Stimulated activated CD4-positive, alpha-beta T cell treated with anti-CD3 and anti-CD28 coated beads, Interleukin-12 subunit alpha, Interleukin-12 subunit beta, amount 100 ng/mL, for 48 hours (primary cell): Measurements from ENCODE around the gene ACAD9.
"Not testable (repeated sequence)": the region's sequence is repeated elsewhere in the genome, so short reads cannot be mapped to it uniquely, and the experiment has no call there.

Source experiments
- DNase-seq, 3 donors: peaks; one replicate each; pipeline ENCODE4 v3.0.0-alpha.2; 2020; ENCODE audit warnings: low read depth in 2 of 3, low spot score in 1 of 3

The ACAD9 gene

DNA sequence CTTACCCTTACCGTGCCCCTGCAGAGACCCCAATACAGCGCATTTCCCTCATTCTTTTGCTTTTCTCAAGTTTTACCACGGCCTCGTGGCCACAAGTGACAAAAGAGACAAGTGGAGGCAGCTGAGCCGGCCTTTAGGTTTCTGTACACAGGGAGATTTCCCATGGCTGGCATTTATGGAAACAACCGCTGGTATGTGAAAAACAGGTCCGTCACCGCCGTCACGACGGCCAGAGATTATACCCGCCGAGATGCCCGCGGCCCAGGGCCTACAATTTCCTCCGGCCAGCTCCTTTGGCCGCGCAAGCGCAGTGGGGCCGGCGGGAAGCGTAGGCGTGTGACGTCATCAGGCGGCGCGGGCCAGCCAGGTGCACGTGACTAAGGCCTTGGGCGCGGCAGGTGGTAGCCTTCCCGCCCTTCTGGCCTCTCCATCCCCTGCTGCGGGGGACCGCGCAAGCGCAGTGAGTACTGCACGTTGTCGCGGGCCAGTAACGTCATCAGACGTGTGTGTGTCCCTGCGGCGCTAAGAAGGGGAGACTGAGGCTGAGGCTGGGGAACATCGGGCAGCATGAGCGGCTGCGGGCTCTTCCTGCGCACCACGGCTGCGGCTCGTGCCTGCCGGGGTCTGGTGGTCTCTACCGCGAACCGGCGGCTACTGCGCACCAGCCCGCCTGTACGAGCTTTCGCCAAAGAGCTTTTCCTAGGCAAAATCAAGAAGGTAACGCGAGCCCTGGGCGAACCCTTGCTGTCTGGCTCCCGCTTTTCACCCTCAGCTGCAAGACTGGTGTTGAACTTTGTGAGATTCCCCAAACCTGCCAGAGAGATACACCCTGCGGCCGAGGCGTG lies at the start of gene ACAD9:
ACAD9 (plus strand) TSS at position 496 of the 845 bp plus-strand sequence; CDS start at position 568, 72 bp downstream.
- DNase-seq = peak; percentile 95 to 98 (median 96)

DNA sequence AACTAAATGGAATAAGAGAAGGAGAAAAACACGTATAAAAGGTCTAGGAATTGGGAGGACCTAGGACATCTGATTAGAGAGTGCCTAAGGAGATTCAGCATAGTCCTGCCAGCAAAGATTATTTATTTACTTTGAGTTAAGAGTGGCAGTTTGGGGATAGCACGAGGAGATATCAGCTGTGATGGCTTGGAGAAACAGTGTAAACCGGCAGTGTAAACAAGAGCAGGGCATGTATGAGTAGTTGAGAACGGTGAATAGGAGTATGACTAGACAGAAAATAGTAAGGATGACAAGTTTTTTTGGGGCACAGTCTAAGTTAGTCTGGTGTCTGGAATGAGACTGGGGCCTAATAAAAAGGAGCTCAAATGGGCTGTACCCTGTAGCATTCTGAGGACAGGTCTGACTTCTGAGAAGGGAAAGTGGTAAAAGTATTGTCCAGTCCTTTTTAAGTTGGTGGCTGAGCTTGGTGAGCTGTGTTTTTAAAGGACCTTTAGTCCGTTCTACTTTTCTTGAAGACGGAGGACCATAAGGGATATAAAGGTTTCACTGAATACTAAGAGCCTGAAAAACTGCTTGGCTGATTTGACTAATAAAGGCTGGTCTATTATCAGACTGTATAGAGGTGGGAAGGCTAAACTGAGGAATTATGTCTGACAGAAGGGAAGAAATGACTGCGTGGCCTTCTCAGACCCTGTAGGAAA lies 49.3 kb upstream of the ACAD9 start:
- not testable (repeated sequence) for DNase-seq

GRCh38 chr3:128830762-128831161 lies 48.7 kb upstream of the ACAD9 start:
- not testable (repeated sequence) for DNase-seq

DNA sequence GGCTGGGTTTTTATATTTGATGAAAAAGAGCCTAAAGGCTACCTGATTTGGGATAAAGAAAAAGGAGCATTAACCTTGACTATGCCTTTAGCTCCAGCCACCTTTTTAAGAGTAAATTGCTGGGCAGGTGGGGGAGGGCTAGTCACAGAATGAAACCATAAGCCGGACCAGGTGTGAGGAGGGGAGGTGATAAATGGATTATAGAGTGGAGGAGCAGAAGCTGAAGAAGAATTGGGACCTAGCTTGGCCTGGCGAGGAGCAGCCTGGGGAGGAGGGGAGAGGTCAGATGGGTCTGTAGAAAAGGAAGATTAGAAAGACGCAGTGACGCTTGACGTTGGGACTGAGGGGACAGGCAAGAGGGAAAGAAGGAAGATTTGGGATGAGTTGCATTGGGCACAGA lies 46.4 kb upstream of the ACAD9 start:
- DNase-seq = not testable (repeated sequence)

GRCh38 chr3:128835096-128835495 lies 44.3 kb upstream of the ACAD9 start:
- no peak for DNase-seq

- no peak for DNase-seq
These were observed 37.2 kb upstream of the ACAD9 start for GRCh38 chr3:128841926-128842920.

- DNase-seq = no peak
These were observed 34.9 kb upstream of the ACAD9 start for GRCh38 chr3:128844502-128844901.

GRCh38 chr3:128845119-128845777 lies 34.2 kb upstream of the ACAD9 start:
- DNase-seq = no peak

DNA sequence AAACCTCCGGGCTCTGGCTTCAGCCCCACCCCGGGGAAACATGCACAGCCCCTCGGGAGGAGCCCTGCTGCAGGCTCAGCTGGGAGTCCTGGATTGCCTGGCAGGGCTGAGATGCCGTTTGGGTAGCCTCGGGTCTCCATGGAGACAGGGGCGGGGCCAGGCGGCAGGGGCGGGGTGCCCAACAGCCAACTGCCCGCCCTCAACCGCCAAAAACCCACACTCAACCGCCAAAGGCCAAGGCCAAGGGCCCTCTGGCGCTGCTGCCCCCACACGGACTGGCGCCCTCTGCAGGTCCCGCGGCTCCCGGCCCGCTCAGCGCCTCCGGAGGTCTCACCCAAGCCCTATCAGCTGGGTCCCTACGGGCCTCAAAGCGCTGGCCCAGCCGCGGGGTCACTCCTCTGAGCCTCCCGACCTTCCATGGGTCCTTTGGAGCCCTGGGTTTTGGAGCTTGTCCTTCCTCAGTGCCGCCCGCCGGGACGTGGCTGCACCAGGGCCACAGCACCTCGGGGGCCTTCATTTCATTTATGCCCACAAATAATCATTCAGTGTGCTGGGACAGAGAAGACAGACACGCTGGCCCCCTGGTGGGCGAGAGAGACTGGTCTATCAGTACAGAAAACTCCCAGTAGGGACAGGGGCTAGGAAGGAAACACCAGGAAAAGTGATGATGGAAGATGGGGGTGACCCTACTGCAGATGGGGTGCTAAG lies 33.5 kb upstream of the ACAD9 start:
- DNase-seq = peak; percentile 73 to 85 (median 83)

- peak in 2 of 3 donors; percentile 5 to 12 for DNase-seq
These were observed 32.9 kb upstream of the ACAD9 start for GRCh38 chr3:128846486-128846891.

- no peak for DNase-seq
These were observed 31.6 kb upstream of the ACAD9 start for GRCh38 chr3:128847666-128848370.

DNA sequence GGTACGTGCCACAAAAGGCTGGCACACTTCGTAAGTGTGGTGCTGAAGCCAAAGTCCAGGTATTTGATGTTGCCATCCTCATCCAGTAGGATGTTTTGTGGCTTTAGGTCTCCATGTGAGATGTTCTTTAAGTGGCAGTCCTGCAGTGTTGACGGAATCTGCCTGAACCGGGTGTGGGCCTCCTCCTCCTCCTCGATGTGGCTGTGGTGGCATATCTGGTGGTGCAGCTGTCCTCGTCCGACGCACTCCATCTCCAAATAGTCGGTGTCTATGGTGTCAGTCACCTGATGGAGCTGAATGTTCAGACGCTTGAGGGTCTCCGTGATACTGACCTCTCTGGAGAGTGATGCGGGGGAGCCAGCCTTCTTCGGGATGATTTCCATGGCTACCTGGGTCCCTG lies 30.5 kb upstream of the ACAD9 start:
- no peak for DNase-seq

- no peak for DNase-seq
These were observed 29.4 kb upstream of the ACAD9 start for GRCh38 chr3:128849911-128850455.

DNA sequence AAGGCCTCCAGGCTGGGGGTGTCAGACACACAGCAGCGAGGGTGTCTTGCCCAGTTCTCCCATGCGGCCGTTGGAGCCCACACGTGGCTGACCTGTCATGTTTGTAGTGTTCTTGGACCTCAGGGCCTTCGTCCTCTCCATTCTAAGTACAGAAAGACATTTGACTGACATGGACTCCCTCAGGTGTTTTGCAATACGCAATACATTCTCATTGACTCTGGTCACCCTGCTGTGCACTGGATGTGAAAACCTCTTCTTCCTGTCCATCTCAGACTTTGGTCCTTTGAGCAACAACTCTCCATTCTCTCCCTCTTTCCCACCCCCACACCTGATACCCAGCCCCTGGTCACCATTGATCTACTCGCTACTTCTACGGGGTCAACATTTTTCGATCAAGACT lies 28.9 kb upstream of the ACAD9 start:
- no peak for DNase-seq

DNA sequence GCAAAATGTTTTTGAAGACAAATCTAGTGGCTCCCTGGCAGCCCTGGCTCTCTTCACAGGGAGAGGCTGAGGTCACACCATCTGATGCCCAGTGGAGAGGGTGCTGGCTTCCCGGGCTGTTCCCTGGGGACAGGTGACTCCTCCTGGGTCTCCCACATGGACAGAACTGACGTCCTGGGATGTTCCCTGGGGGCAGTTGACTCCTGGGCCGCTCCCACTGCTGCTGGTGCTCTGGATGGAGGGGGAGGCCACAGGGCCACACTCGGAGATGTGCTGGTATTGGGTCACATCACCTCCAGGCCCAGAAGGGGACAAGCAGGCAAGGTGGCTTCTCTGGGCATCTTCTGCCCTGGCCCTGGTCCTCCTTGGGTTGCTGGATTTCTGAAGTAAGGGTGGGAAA lies 27.8 kb upstream of the ACAD9 start:
- no peak for DNase-seq

DNA sequence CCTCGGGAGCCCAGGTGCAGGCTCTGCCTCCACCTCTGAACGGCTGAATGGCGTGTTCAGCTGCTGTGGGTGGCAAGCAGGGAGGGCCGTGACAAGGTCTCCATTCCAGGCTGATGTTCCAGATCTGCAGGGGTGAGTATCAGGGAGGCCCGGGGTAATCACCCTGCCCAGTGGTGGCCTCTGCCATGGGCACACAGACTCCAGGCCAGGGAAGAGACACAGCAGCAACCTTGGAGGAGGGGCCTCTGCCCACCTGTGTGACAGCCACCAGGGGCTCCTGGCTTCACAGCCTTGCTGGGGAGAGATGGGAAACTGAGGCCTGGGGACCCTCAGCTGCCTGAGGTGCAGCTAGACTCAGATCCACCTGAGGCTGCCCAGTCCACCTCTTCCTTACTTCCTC lies 25.6 kb upstream of the ACAD9 start:
- DNase-seq = no peak

DNA sequence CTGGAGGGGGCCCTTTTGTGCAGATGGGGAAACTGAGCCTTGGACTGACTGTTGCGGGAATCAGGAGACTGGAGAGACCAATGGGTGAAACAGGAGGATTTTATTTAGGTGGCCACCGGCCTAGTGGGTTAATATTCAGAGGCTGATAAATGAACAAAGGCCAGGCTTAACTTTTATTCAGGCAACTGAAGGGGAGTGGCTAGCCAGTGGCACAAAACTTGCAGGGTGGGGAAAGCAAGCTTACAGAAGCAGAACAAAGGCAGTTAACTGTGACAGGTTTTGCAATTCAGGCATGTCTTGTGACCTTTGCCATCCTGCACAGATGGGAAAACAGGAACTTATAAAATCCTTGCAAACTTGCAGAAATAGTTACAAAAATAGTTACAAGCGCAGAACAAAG lies 24.9 kb upstream of the ACAD9 start:
- no peak for DNase-seq

DNA sequence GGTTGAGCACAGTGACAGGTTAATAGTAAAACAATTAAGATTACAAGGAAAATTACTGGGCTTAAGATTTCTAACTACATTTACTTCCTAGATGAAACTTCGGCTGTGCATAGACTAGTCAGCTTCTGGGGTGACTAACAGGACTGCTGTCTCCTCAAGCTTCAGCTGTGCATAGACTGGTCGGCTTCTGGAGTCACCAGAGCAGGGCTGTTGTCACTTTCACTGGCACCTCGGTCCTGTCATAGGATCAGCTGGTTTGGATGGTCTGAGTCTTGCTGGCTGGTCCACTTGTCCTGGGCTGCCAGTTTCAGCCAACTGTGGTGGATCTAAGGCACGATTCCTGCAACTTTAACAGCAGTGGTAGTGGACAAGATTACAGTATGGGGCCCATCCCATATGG lies 23.9 kb upstream of the ACAD9 start:
- no peak for DNase-seq

- DNase-seq = no peak
These were observed 21.3 kb upstream of the ACAD9 start for GRCh38 chr3:128858167-128858566.
